Stimulated activated CD8-positive, alpha-beta memory T cell treated with anti-CD3 and anti-CD28 coated beads, Interleukin-7, amount 100 ng/mL, for 1 hour (primary cell): ENCODE data around the gene DSE.

Experiments used
- DNase-seq, 2 donors: peaks; one replicate each; pipeline ENCODE4 v3.0.0-alpha.2; 2020; ENCODE audit warnings: low read depth in 2 of 2

DSE gene

GRCh38 chr6:116359835-116360234, 10.9 kb upstream of the DSE start:
- DNase-seq, result no peak

DNA sequence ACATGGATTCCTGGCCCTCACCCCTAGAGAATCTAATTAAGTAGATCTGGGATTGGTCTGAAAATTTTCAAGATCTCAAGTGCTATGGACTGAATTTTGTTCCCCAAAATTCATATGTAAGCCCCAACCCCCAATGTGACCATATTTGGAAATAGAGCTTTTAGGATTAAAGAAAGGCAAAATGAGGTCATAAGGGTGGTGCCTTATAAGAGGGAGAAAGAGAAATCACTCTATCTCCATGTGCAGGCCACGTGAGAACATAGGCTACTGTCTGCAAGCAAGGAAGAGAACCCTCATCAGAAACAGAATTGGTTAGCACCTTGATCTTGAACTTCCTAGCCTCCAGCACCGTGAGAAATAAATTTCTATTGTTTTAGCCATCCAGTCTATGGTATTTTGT, 8.5 kb upstream of the DSE start:
- no peak for DNase-seq

DNA sequence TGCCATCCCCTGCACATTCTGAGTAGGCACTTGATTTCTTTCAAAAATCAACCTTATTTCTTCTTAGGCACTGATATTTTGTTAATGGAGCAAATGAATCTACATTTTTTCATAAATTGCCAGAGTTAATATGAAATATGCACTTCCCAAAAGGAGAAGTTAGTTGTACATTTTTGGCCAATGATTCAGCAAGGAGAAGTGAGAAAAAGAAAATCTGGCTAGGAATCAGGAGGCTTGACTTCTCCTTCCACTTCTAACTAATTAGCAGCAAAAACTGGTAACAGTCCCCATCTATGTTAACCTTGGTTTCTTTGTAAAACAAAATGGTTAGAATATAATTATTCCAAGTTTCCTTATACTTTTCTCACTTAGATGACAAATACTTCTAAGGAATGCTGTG, 7.0 kb upstream of the DSE start:
- no peak for DNase-seq

DNA sequence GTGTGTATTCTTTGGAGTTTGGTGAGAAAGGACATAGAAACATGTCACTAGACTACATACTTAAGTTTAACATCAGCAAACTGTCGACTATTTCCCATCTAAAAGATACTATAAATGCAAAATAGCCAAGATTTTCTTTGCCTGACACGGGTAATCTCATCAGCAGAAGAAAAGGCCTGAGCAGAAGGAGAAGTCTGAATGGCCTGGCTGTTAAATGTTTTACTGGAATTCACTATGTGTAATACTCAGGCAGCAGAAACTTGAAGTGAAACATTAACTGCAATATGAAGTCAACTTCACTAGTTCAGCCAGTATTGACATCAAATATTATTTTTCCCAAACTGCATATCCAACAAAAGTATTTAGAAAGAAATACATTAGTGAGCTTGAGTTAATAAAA, 6.4 kb upstream of the DSE start:
- DNase-seq, result no peak

DNA sequence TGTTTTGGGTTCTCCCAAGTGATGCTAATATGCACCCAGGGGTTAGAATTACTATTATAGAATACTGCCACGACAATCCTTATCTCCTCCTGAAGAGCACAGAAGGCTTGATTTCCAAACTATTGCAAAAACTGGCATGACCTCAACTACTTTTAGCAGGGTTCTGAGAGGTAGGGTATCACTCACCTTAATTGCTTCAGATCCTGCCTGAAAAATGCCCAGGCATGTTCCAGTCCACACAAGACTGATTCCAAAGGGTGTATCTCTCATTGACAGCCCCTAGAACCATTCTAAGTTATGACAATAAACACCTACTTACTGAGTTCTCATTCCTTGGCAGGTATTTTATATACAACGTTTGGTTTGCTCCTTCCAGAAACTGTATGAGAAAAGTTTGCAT, 5.0 kb upstream of the DSE start:
- no peak for DNase-seq

DNA sequence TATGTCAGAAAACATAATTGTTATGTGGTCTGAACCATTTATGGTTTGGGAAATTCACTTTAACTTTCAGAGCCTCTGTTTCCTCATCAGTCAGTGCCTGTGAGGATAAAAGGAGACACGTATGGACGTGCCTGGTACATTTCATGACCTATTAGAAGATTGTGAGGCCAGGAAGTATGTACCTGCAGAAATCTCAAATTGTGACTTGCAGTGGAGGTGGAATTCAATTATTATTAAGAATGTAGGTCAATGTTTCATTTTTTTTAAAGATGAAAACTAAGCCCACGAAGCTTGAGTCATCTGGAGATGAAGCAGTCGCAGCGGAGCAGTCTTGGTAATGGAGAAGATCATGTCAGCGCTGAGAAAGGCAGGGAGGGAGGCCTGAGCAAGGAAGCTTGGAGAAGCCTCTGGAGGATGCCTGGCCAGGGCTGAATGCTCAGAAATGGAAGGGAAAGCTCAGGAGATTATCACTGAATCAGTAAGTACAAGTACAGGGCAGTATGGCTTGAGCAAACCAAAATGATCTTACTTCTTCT, 3.9 kb upstream of the DSE start:
- no peak for DNase-seq

- no peak for DNase-seq
Measured at GRCh38 chr6:116369540-116369939, 1.2 kb upstream of the DSE start.

GRCh38 chr6:116369964-116370759, 585 bp upstream of the DSE start:
- DNase-seq, result no peak

GRCh38 chr6:116371120-116371917, 572 bp downstream of the DSE start:
- DNase-seq, result no peak

GRCh38 chr6:116371918-116372209, 1.1 kb downstream of the DSE start:
- DNase-seq, result no peak

GRCh38 chr6:116373300-116373699, 2.6 kb downstream of the DSE start:
- no peak for DNase-seq

- no peak for DNase-seq
Measured at GRCh38 chr6:116373940-116374339, 3.2 kb downstream of the DSE start.

DNA sequence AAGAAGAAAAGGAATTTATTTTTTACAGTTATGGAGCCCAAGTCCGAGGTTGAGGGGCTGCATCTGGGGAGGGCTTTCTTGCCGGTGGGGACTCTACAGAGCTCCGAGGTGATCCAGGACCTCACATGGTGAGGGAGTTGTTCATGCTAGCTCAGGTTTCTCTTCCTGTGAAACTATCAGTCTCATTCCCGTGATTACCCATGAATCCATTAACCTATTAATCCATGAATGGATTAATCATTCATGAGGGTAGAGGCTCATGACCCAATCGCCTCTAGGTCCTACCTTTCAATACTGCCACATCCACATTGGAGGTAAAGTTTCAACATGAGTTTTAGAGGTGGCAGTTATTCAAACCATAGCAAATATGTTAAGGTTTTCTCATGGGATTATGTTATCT, 3.8 kb downstream of the DSE start:
- DNase-seq, result no peak

DNA sequence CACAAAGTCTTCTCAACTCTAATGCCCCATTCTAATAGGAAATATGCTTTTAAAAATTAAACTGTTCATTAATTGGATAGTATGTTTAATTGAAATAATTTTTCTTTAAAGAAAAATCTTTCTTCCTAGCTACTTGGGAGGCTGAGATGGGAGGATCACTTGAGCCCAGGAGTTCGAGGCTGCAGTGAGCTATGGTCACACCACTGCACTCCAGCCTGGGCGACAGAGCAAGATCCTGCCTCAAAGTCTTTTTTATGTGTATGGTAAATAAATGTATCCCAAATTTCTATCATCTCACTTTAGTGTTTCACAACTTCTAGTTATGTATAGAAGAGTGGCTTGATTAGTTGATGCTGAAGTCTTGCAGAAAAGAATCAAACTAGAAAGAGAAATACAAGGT, 4.5 kb downstream of the DSE start:
- DNase-seq, result no peak

GRCh38 chr6:116376149-116376548, 5.4 kb downstream of the DSE start:
- DNase-seq, result no peak

DNA sequence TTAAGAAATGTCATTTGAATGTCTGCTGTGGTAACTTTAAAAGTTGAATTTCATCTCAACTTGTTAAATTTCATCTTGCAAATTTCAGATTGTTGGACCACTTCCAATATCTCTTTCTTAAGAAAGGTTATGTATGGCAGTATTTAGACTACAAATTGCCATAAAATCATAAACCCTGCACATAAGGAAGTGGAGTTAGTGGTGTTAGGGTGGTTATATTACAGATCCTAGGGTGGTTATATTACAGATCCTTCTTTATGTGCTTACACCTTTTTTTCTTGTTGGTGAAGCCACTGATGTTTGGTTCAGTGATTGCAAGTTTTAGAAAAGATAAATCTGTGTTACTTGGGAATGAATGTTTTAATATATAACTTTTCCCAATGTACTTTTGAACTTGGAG, 9.0 kb downstream of the DSE start:
- DNase-seq, result no peak

DNA sequence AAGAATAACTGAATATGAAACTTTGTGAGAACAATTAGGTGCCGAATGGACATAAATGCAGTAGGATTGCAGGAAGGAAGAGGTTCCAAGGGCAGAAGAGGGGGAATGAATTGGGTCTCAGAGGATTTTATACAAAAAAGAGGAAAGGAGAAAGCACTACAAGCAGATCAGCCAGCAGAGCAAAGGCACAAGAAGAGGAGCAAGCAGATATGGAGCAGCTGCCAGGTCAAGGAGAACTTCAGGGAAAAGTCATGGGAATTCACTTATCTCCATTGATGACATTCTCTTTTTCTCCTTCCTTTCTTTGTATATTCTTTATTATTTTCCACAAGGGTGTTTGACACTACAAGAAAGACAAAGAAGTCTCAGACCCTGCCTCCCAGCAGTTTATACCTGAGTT, 9.6 kb downstream of the DSE start:
- no peak for DNase-seq

- no peak for DNase-seq
Measured at GRCh38 chr6:116381000-116381399, 10.3 kb downstream of the DSE start.

GRCh38 chr6:116382587-116382986, 11.8 kb downstream of the DSE start:
- DNase-seq, result no peak

DNA sequence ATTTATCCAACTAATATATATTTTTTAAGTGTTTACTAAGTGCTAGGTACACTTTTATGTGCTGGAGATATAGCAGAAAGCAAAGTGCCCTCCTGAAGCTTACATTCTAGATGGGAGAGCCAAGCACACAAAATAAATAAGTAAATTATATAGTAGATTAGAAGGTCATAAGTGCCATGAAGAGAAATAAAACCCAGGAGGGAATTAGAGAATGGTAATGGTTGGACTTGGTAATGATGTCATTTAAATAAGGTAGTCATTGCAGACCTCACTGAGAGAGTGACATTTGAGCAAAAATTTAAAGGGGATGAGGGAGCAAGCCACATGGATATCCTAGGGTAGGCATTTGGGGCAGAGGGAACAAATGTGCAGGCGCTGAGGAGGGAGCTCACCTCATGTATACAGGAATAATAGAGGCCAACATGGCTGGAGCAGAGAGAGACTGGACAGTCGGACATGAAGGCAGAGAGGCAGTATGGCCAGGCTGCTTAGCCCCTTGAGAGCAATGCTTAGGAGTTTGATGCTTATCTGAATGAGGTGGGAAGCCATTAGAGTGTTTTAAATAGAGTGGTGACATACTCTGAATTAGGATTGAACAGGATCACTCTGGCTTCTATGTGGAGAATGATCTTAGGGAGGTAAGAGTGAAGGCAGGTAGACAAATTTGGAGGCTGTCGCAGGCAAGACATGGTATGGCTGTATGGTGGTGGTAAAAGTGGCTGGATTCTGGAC, 14.1 kb downstream of the DSE start:
- DNase-seq, result no peak

GRCh38 chr6:116385459-116385802, 14.7 kb downstream of the DSE start:
- no peak for DNase-seq

- no peak for DNase-seq
Measured at GRCh38 chr6:116385921-116386320, 15.2 kb downstream of the DSE start.
